Liver (tissue), 3 donors: ENCODE data around the gene GALNT9.

Source experiments
- EGR1 ChIP-seq, 2 donors: IDR thresholded peaks; 2 replicates each; pipeline ENCODE4 v1.6.1; 2016 to 2018; ENCODE audit warnings: antibody characterized with exemption in 2 of 2, low read depth in 2 of 2
- FOXA1 ChIP-seq: IDR thresholded peaks from 2 replicates; pipeline ENCODE4 v1.6.1; 2016; ENCODE audit warnings: antibody characterized with exemption
- GABPA ChIP-seq, 2 donors: IDR thresholded peaks in 1 of 2; conservative IDR thresholded peaks in 1 of 2; 2 replicates each; pipeline ENCODE4 v1.6.1; 2016; ENCODE audit warnings: antibody characterized with exemption in 2 of 2, mild to moderate bottlenecking in 1 of 2, moderate library complexity in 1 of 2
- RAD21 ChIP-seq, 2 donors: IDR thresholded peaks; 2 replicates each; pipeline ENCODE4 v1.6.1; 2016; ENCODE audit warnings: antibody characterized with exemption in 2 of 2, mild to moderate bottlenecking in 2 of 2
- RXRA ChIP-seq, 2 donors: IDR thresholded peaks; 2 replicates each; pipeline ENCODE4 v1.6.1; 2017 to 2018; ENCODE audit warnings: antibody characterized with exemption in 2 of 2, mild to moderate bottlenecking in 1 of 2
- SP1 ChIP-seq: IDR thresholded peaks from 2 replicates; pipeline ENCODE4 v1.6.1; 2018; ENCODE audit warnings: antibody characterized with exemption, mild to moderate bottlenecking
- TAF1 ChIP-seq: conservative IDR thresholded peaks from 2 replicates; pipeline ENCODE4 v1.6.1; 2016; ENCODE audit warnings: antibody characterized with exemption, mild to moderate bottlenecking
- TF ChIP-seq, protein P1 (sequence below): fragments of 150-350 bp; IDR thresholded peaks from 2 replicates; pipeline ENCODE4 v1.5.1; 2017; ENCODE audit warnings: improper control_type of control experiment, low read depth, low read length; ENCODE audit not compliant: missing input control
- TF ChIP-seq, protein P2 (sequence below): IDR thresholded peaks from 2 replicates; pipeline ENCODE4 v1.6.1; 2016; ENCODE audit warnings: antibody characterized with exemption
- TF ChIP-seq, protein P3 (sequence below): IDR thresholded peaks from 2 replicates; pipeline ENCODE4 v1.6.1; 2016; ENCODE audit warnings: antibody characterized with exemption
- TF ChIP-seq, protein P4 (sequence below): IDR thresholded peaks from 2 replicates; pipeline ENCODE4 v1.6.1; 2016; ENCODE audit warnings: antibody characterized with exemption, mild to moderate bottlenecking
- donor health status: healthy.
- donor health status: healthy.

DNA sequence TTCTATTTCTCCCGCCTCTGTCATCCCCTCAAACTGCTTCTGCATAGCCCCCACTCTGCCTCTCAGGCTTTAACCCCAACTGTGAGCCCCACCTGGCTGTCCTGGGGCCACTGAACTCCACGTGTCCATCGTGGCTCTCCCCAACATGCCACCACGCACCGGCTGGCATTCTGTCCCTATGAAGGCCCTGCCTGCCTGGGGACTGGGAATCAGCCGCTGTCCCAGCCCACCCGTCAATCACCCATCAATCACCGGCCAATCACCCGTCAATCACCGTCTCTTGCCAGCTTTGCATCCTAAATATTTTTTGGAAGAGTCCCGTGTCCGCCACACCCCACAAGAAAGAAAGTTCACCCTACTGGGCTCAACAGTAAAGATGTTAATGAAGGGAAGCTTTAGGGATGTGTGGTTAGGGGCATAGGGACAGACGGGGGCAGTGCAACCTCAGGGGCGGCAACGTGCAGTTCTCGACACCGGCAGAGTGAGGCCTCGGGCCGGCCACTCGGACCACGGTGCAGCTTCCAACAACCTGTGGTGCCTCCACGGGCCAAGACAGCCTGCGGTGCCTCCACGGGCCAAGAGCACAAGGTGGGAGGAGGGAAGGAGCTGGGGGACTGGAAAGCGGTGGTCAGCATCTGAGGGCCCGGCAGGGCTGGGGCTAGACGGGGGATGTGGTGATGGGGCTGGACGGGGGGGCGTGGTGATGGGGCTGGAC, 85.6 kb downstream of the GALNT9 start:
- TF ChIP-seq, protein P1, sequence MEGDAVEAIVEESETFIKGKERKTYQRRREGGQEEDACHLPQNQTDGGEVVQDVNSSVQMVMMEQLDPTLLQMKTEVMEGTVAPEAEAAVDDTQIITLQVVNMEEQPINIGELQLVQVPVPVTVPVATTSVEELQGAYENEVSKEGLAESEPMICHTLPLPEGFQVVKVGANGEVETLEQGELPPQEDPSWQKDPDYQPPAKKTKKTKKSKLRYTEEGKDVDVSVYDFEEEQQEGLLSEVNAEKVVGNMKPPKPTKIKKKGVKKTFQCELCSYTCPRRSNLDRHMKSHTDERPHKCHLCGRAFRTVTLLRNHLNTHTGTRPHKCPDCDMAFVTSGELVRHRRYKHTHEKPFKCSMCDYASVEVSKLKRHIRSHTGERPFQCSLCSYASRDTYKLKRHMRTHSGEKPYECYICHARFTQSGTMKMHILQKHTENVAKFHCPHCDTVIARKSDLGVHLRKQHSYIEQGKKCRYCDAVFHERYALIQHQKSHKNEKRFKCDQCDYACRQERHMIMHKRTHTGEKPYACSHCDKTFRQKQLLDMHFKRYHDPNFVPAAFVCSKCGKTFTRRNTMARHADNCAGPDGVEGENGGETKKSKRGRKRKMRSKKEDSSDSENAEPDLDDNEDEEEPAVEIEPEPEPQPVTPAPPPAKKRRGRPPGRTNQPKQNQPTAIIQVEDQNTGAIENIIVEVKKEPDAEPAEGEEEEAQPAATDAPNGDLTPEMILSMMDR: no peak
- TF ChIP-seq, protein P2, sequence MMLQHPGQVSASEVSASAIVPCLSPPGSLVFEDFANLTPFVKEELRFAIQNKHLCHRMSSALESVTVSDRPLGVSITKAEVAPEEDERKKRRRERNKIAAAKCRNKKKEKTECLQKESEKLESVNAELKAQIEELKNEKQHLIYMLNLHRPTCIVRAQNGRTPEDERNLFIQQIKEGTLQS: no peak
- TF ChIP-seq, protein P3, sequence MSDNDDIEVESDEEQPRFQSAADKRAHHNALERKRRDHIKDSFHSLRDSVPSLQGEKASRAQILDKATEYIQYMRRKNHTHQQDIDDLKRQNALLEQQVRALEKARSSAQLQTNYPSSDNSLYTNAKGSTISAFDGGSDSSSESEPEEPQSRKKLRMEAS: no peak
- TF ChIP-seq RAD21 (IDR thresholded peaks at IDR 0.05) (no peak), FOXA1 (no peak), TAF1 (no peak), SP1 (no peak), EGR1 (IDR thresholded peaks at IDR 0.05; ENCODE audit: low read depth in 2 of 2) (no peak), GABPA (IDR thresholded peaks at IDR 0.05 in 1 of 2, conservative IDR thresholded peaks at IDR 0.05 in 1 of 2) (no peak), RXRA (IDR thresholded peaks at IDR 0.05) (no peak)
- TF ChIP-seq, protein P4, sequence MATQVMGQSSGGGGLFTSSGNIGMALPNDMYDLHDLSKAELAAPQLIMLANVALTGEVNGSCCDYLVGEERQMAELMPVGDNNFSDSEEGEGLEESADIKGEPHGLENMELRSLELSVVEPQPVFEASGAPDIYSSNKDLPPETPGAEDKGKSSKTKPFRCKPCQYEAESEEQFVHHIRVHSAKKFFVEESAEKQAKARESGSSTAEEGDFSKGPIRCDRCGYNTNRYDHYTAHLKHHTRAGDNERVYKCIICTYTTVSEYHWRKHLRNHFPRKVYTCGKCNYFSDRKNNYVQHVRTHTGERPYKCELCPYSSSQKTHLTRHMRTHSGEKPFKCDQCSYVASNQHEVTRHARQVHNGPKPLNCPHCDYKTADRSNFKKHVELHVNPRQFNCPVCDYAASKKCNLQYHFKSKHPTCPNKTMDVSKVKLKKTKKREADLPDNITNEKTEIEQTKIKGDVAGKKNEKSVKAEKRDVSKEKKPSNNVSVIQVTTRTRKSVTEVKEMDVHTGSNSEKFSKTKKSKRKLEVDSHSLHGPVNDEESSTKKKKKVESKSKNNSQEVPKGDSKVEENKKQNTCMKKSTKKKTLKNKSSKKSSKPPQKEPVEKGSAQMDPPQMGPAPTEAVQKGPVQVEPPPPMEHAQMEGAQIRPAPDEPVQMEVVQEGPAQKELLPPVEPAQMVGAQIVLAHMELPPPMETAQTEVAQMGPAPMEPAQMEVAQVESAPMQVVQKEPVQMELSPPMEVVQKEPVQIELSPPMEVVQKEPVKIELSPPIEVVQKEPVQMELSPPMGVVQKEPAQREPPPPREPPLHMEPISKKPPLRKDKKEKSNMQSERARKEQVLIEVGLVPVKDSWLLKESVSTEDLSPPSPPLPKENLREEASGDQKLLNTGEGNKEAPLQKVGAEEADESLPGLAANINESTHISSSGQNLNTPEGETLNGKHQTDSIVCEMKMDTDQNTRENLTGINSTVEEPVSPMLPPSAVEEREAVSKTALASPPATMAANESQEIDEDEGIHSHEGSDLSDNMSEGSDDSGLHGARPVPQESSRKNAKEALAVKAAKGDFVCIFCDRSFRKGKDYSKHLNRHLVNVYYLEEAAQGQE: no peak
